GM23248 (cell line): ENCODE measurements around the gene TRMT1L. TPM values are rescaled to one million over a fixed set of nuclear protein-coding genes. Genes with fewer than 3 reads are reported as not detected.

ENCODE experiments used
- DNase-seq: peaks from one replicate; pipeline ENCODE4 v3.0.0-alpha.2; 2015
- H2AFZ ChIP-seq: fragments of 200-600 bp; sonication (generic); 2 replicates; pipeline ENCODE4 v1.6.1; 2016; ENCODE audit warnings: antibody characterized with exemption
- H3F3A ChIP-seq: fragments of 200-600 bp; sonication (generic); 2 replicates; pipeline ENCODE4 v1.6.1; 2016; ENCODE audit warnings: mild to moderate bottlenecking, antibody characterized with exemption, mixed run types; ENCODE audit not compliant: insufficient read depth
- H3K27ac ChIP-seq: fragments of 200-600 bp; sonication (generic); 2 replicates; pipeline ENCODE4 v1.5.1; 2016; ENCODE audit warnings: mild to moderate bottlenecking
- H3K27me3 ChIP-seq: fragments of 200-600 bp; sonication (generic); replicated peaks from 2 replicates; pipeline ENCODE4 v1.6.1; 2016; ENCODE audit warnings: mild to moderate bottlenecking; ENCODE audit not compliant: insufficient read depth
- H3K36me3 ChIP-seq: fragments of 200-600 bp; sonication (generic); 2 replicates; pipeline ENCODE4 v1.6.1; 2016; ENCODE audit warnings: low read depth, mild to moderate bottlenecking
- H3K4me1 ChIP-seq: fragments of 200-600 bp; sonication (generic); 2 replicates; pipeline ENCODE4 v1.6.1; 2016; ENCODE audit warnings: mild to moderate bottlenecking; ENCODE audit not compliant: insufficient read depth
- H3K4me2 ChIP-seq: fragments of 200-600 bp; sonication (generic); one replicate; pipeline ENCODE4 v1.6.1; 2016; ENCODE audit warnings: mild to moderate bottlenecking; ENCODE audit not compliant: unreplicated experiment
- H3K4me3 ChIP-seq: fragments of 200-600 bp; sonication (generic); 2 replicates; pipeline ENCODE4 v1.5.1; 2016; ENCODE audit warnings: mild to moderate bottlenecking
- H3K79me2 ChIP-seq: fragments of 200-600 bp; sonication (generic); 2 replicates; pipeline ENCODE4 v1.6.1; 2016; ENCODE audit warnings: mild to moderate bottlenecking; ENCODE audit not compliant: insufficient read depth
- H3K9ac ChIP-seq: fragments of 200-600 bp; sonication (generic); 2 replicates; pipeline ENCODE4 v1.6.1; 2016; ENCODE audit warnings: mild to moderate bottlenecking
- H3K9me2 ChIP-seq: fragments of 200-600 bp; sonication (generic); 2 replicates; pipeline ENCODE4 v1.6.1; 2016; ENCODE audit warnings: mixed run types, mild to moderate bottlenecking, moderate library complexity; ENCODE audit not compliant: insufficient read depth
- H3K9me3 ChIP-seq: fragments of 200-600 bp; sonication (generic); one replicate; pipeline ENCODE4 v1.6.1; 2017; ENCODE audit warnings: low read depth
- H4K20me1 ChIP-seq: fragments of 200-600 bp; sonication (generic); 2 replicates; pipeline ENCODE4 v1.6.0; 2016; ENCODE audit not compliant: insufficient read depth
- EZH2 ChIP-seq: fragments of 200-600 bp; sonication (generic); IDR thresholded peaks from 2 replicates; pipeline ENCODE4 v1.6.1; 2018; ENCODE audit warnings: antibody characterized with exemption, mild to moderate bottlenecking; ENCODE audit not compliant: insufficient read depth, poor library complexity, severe bottlenecking
- EZH2phosphoT487 ChIP-seq: fragments of 200-600 bp; sonication (generic); IDR thresholded peaks from 2 replicates; pipeline ENCODE4 v1.6.1; 2018; ENCODE audit warnings: antibody characterized with exemption, moderate library complexity, mild to moderate bottlenecking, low read depth; ENCODE audit not compliant: insufficient read depth
- WGBS, 2 experiments: methylation state at CpG; one replicate each; pipeline ENCODE4 v1.1.6; 2015 to 2017; ENCODE audit warnings: low lambda C conversion rate in 2 of 2, low coverage in 1 of 2; ENCODE audit errors: missing lambda C conversion rate in 2 of 2; 5-methylcytosine and 5-hydroxymethylcytosine counted together
- in situ Hi-C: fragments of 300-500 bp; cut with MboI; formaldehyde crosslinking; loops from 2 replicates; pipeline ENCODE4 v1.15.0; 2020
- polyA plus RNA-seq: library from polyadenylated mRNA; unstranded; fragments of >200 nt; fragmentation: Nextera tagmentation; extraction: Ambion mirVana; gene quantifications from 2 replicates; pipeline ENCODE4 v1.2.1, GENCODE V29; 2016
- total RNA-seq: library from RNA; depleted of rRNA; stranded (reverse); fragments of >200 nt; shearing (Covaris generic); gene quantifications from 2 replicates; pipeline ENCODE4 v1.2.3, GENCODE V29; 2014

The TRMT1L gene
- total and polyA plus RNA-seq, 2 experiments from 2014 or later, result 9.2 to 13.2 TPM

GRCh38 chr1:185139246-185139645, 17.5 kb downstream of the TRMT1L start:
- no peaks in the 10 kb centered on the region for H3K9me3 ChIP-seq
- H3K27me3 ChIP-seq, result no peaks in the 10 kb centered on the region
- H3K4me1 ChIP-seq, result peaks cover 8% of the 10 kb centered on the region
- no peak for TF ChIP-seq EZH2
- H3F3A ChIP-seq, result no peaks in the 10 kb centered on the region
- in situ Hi-C loops, result no loop called here
- no peaks in the 10 kb centered on the region for H3K9me2 ChIP-seq
- WGBS, 2 experiments, result 98% methylated on average over 4 of the region's 4 CpGs
- H3K79me2 ChIP-seq, result no peaks in the 10 kb centered on the region
- no peak overlapping the region for H3K4me2 ChIP-seq
- H3K4me3 ChIP-seq, result no peak overlapping the region
- no peak overlapping the region for H3K9ac ChIP-seq
- H4K20me1 ChIP-seq, result no peaks in the 10 kb centered on the region
- no peak overlapping the region for H2AFZ ChIP-seq
- no peak overlapping the region for H3K27ac ChIP-seq
- H3K36me3 ChIP-seq, result peaks cover 26% of the 10 kb centered on the region
- no peak for DNase-seq

- no peak for TF ChIP-seq EZH2
- no peak for TF ChIP-seq EZH2phosphoT487
- H3K9me3 ChIP-seq, result no peaks in the 10 kb centered on the region
- H3K9me2 ChIP-seq, result no peaks in the 10 kb centered on the region
- no peaks in the 10 kb centered on the region for H3F3A ChIP-seq
- no peak overlapping the region for H2AFZ ChIP-seq
- no peaks in the 10 kb centered on the region for H4K20me1 ChIP-seq
- H3K4me3 ChIP-seq, result no peak overlapping the region
- H3K4me2 ChIP-seq, result no peak overlapping the region
- H3K27ac ChIP-seq, result no peak overlapping the region
- H3K4me1 ChIP-seq, result no peaks in the 10 kb centered on the region
- DNase-seq, result no peak
- H3K36me3 ChIP-seq, result peaks cover 28% of the 10 kb centered on the region
- no peaks in the 10 kb centered on the region for H3K79me2 ChIP-seq
- in situ Hi-C loops, result no loop called here
- H3K9ac ChIP-seq, result no peak overlapping the region
- 100% methylated on average over 1 of the region's 1 CpG for WGBS, 2 experiments
- H3K27me3 ChIP-seq, result no peaks in the 10 kb centered on the region
Observed at GRCh38 chr1:185137896-185138545, 18.7 kb downstream of the TRMT1L start.

GRCh38 chr1:185132534-185132933, 24.2 kb downstream of the TRMT1L start:
- Histone ChIP-seq H4K20me1 (no peaks in the 10 kb centered on the region), H3K79me2 (no peaks in the 10 kb centered on the region), H3K4me1 (no peaks in the 10 kb centered on the region), H3K9me2 (no peaks in the 10 kb centered on the region), H3K4me3 (no peak overlapping the region), H3K27me3 (no peaks in the 10 kb centered on the region), H3K27ac (no peak overlapping the region), H2AFZ (no peak overlapping the region), H3K4me2 (no peak overlapping the region), H3F3A (no peaks in the 10 kb centered on the region), H3K9me3 (no peaks in the 10 kb centered on the region), H3K36me3 (peaks cover 60% of the 10 kb centered on the region), H3K9ac (no peak overlapping the region)
- in situ Hi-C loops, result no loop called here
- 100% methylated on average over 1 of the region's 1 CpG for WGBS, 2 experiments
- no peak for DNase-seq
- no peak for TF ChIP-seq EZH2phosphoT487
- TF ChIP-seq EZH2, result no peak

GRCh38 chr1:185129708-185130107, 27.0 kb downstream of the TRMT1L start:
- Histone ChIP-seq H3K9ac (no peak overlapping the region), H3K4me2 (no peak overlapping the region)
- DNase-seq, result peak; percentile 8

GRCh38 chr1:185112356-185112755, 44.4 kb downstream of the TRMT1L start:
- Histone ChIP-seq H3K4me1 (no peaks in the 10 kb centered on the region), H3K79me2 (no peaks in the 10 kb centered on the region), H3K4me3 (no peak overlapping the region), H3F3A (no peaks in the 10 kb centered on the region), H3K27ac (no peak overlapping the region), H3K36me3 (no peaks in the 10 kb centered on the region), H3K9me2 (no peaks in the 10 kb centered on the region), H3K27me3 (no peaks in the 10 kb centered on the region), H3K4me2 (no peak overlapping the region), H4K20me1 (no peaks in the 10 kb centered on the region), H2AFZ (no peak overlapping the region), H3K9me3 (no peaks in the 10 kb centered on the region), H3K9ac (no peak overlapping the region)
- TF ChIP-seq EZH2phosphoT487 (no peak), EZH2 (no peak)
- WGBS, 2 experiments, result 94 to 98% methylated on average over 2 of the region's 2 CpGs
- no peak for DNase-seq
- in situ Hi-C loops, result no loop called here

More at GRCh38 chr1:185129708-185130107, 27.0 kb downstream of the TRMT1L start:
- in situ Hi-C loops, result no loop called here
- no peak overlapping the region for H3K4me3 ChIP-seq
- no peaks in the 10 kb centered on the region for H3K27me3 ChIP-seq
- no peaks in the 10 kb centered on the region for H3K4me1 ChIP-seq
- no peak overlapping the region for H2AFZ ChIP-seq
- H3K36me3 ChIP-seq, result peaks cover 58% of the 10 kb centered on the region
- no peaks in the 10 kb centered on the region for H3K9me2 ChIP-seq
- WGBS, 2 experiments, result 55 to 71% methylated on average over 2 of the region's 2 CpGs
- no peaks in the 10 kb centered on the region for H3F3A ChIP-seq
- H4K20me1 ChIP-seq, result no peaks in the 10 kb centered on the region
- H3K27ac ChIP-seq, result no peak overlapping the region
- H3K79me2 ChIP-seq, result no peaks in the 10 kb centered on the region
- TF ChIP-seq EZH2 (no peak), EZH2phosphoT487 (no peak)
- H3K9me3 ChIP-seq, result no peaks in the 10 kb centered on the region
